Fibroblast of lung (primary cell): Measurements from ENCODE around the gene AGXT.
"Not testable (repeated sequence)": the region's sequence is repeated elsewhere in the genome, so short reads cannot be mapped to it uniquely, and the experiment has no call there.

ENCODE experiments used
- EZH2 ChIP-seq: IDR thresholded peaks from 2 replicates; pipeline ENCODE4 v1.5.1; 2012; ENCODE audit warnings: low read length, control low read depth, mild to moderate bottlenecking; ENCODE audit errors: missing control alignments
- TF ChIP-seq, protein P1 (sequence below), 2 donors: IDR thresholded peaks in 1 of 2; conservative IDR thresholded peaks in 1 of 2; 1 replicate in 1 of 2; 2 replicates in 1 of 2; pipeline ENCODE4 v1.5.1; 2011 to 2012; ENCODE audit warnings: low read length in 2 of 2, control low read depth in 1 of 2, inconsistent platforms in 1 of 2, low read depth in 1 of 2, mild to moderate bottlenecking in 1 of 2

- TF ChIP-seq, protein P1, sequence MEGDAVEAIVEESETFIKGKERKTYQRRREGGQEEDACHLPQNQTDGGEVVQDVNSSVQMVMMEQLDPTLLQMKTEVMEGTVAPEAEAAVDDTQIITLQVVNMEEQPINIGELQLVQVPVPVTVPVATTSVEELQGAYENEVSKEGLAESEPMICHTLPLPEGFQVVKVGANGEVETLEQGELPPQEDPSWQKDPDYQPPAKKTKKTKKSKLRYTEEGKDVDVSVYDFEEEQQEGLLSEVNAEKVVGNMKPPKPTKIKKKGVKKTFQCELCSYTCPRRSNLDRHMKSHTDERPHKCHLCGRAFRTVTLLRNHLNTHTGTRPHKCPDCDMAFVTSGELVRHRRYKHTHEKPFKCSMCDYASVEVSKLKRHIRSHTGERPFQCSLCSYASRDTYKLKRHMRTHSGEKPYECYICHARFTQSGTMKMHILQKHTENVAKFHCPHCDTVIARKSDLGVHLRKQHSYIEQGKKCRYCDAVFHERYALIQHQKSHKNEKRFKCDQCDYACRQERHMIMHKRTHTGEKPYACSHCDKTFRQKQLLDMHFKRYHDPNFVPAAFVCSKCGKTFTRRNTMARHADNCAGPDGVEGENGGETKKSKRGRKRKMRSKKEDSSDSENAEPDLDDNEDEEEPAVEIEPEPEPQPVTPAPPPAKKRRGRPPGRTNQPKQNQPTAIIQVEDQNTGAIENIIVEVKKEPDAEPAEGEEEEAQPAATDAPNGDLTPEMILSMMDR (conservative IDR thresholded peaks at IDR 0.05 in 1 of 2, IDR thresholded peaks at IDR 0.05 in 1 of 2; ENCODE audit: low read depth in 1 of 2, low read length in 2 of 2), result not testable (repeated sequence)
- not testable (repeated sequence) for TF ChIP-seq EZH2
These were observed 22.3 kb upstream of the AGXT start for GRCh38 chr2:240846309-240846708.
